H1 (cell line): Measurements from ENCODE around the gene IQGAP3. TPM values are rescaled to one million over a fixed set of nuclear protein-coding genes. Genes with fewer than 3 reads are reported as not detected.

Experiments
- CTCF ChIA-PET: fragments of 300-600 bp; sonication (Branson Sonifier 250); formaldehyde crosslinking; loops from one replicate; lab custom pipeline; 2021; ENCODE audit not compliant: partially characterized antibody; lab: Charles Lee
- POLR2A ChIA-PET: fragments of 300-600 bp; sonication (Branson Sonifier 250); formaldehyde crosslinking; loops from one replicate; lab custom pipeline; 2021; ENCODE audit warnings: inconsistent platforms; ENCODE audit not compliant: partially characterized antibody; lab: Charles Lee
- DNase-seq, 2 experiments: peaks; one replicate each; pipeline versions ENCODE4 v3.0.0 to v3.0.0-alpha.2; 2010 to 2022; ENCODE audit warnings: low spot score in 2 of 2, low read depth in 1 of 2, mixed read lengths in 1 of 2
- FAIRE-seq: peaks from 2 replicates; lab custom pipeline; 2011; peaks lifted over from hg19 to GRCh38; lab: Jason Lieb, UNC
- H2AFZ ChIP-seq: 2 replicates; pipeline ENCODE4 v1.8.1; 2012; ENCODE audit warnings: low read length, inconsistent platforms
- H2AK5ac ChIP-seq: 2 replicates; pipeline ENCODE4 v1.6.1; 2013; ENCODE audit warnings: low read depth, low read length
- H2BK120ac ChIP-seq: replicated peaks from 2 replicates; pipeline ENCODE3; 2013; ENCODE audit warnings: low read depth, low read length, inconsistent platforms
- H2BK12ac ChIP-seq: 2 replicates; pipeline ENCODE4 v1.6.1; 2013; ENCODE audit warnings: low read depth, low read length
- H2BK15ac ChIP-seq: 2 replicates; pipeline ENCODE4 v1.6.1; 2013; ENCODE audit warnings: low read length
- H2BK20ac ChIP-seq: 2 replicates; pipeline ENCODE4 v1.6.1; 2013; ENCODE audit warnings: low read length
- H2BK5ac ChIP-seq: 2 replicates; pipeline ENCODE4 v1.6.1; 2013; ENCODE audit warnings: low read depth, low read length
- H3K14ac ChIP-seq: 2 replicates; pipeline ENCODE4 v1.6.1; 2013; ENCODE audit warnings: inconsistent platforms; ENCODE audit not compliant: insufficient read length
- H3K18ac ChIP-seq: 2 replicates; pipeline ENCODE4 v1.6.1; 2013; ENCODE audit warnings: low read length; ENCODE audit errors: extremely low read depth
- H3K23ac ChIP-seq: 2 replicates; pipeline ENCODE4 v1.6.1; 2013; ENCODE audit warnings: inconsistent platforms; ENCODE audit not compliant: insufficient read length
- H3K23me2 ChIP-seq: 2 replicates; pipeline ENCODE4 v1.6.1; 2013; ENCODE audit warnings: low read depth, low read length
- H3K27ac ChIP-seq: 2 replicates; pipeline ENCODE4 v1.6.1; 2011; ENCODE audit warnings: low read depth, low read length, inconsistent platforms
- H3K27me3 ChIP-seq, 4 experiments: replicated peaks in 1 of 4; 1 replicate in 1 of 4; 2 replicates in 3 of 4; pipeline versions ENCODE4 v1.6.1 to v1.8.1; 2011 to 2013; ENCODE audit warnings: low read length in 3 of 4, mild to moderate bottlenecking in 3 of 4, inconsistent platforms in 2 of 4, mixed read lengths in 2 of 4, moderate library complexity in 1 of 4; ENCODE audit not compliant: control insufficient read depth in 3 of 4, insufficient read depth in 3 of 4; ENCODE audit errors: extremely low read depth in 1 of 4
- H3K36me3 ChIP-seq, 4 experiments: 2 replicates each; pipeline versions ENCODE4 v1.6.1 to v1.8.1; 2011 to 2013; ENCODE audit warnings: mild to moderate bottlenecking in 4 of 4, low read length in 3 of 4, moderate library complexity in 2 of 4, control low read depth in 1 of 4, inconsistent platforms in 1 of 4; ENCODE audit not compliant: insufficient read depth in 4 of 4, control insufficient read depth in 2 of 4
- H3K4ac ChIP-seq: replicated peaks from 2 replicates; pipeline ENCODE3; 2013; ENCODE audit warnings: low read length, low read depth, mixed read lengths, inconsistent platforms; ENCODE audit not compliant: insufficient read length
- H3K4me1 ChIP-seq, 4 experiments: replicated peaks in 1 of 4; 1 replicate in 1 of 4; 2 replicates in 3 of 4; pipeline versions ENCODE4 v1.6.1 to v1.8.1; 2011 to 2013; ENCODE audit warnings: low read length in 3 of 4, inconsistent platforms in 2 of 4, mixed read lengths in 1 of 4; ENCODE audit not compliant: insufficient read depth in 4 of 4, control insufficient read depth in 3 of 4
- H3K4me2 ChIP-seq, 2 experiments: 2 replicates each; pipeline versions ENCODE4 v1.6.1 to v1.8.1; 2011 to 2013; ENCODE audit warnings: low read depth in 2 of 2, low read length in 2 of 2, control low read depth in 1 of 2, inconsistent platforms in 1 of 2, mild to moderate bottlenecking in 1 of 2; ENCODE audit not compliant: insufficient read depth in 1 of 2
- H3K4me3 ChIP-seq, 4 experiments: fragments of 200-600, 300-600 bp in 1 of 4; sonication (generic), shearing (Covaris generic), sonication (Bioruptor Twin) in 1 of 4; 2 replicates each; pipeline versions ENCODE4 v1.5.1 to v1.8.1; 2011 to 2016; ENCODE audit warnings: low read length in 4 of 4, low read depth in 3 of 4, control low read depth in 2 of 4, inconsistent platforms in 2 of 4, mild to moderate bottlenecking in 2 of 4, mixed read lengths in 1 of 4, moderate library complexity in 1 of 4; ENCODE audit not compliant: insufficient read depth in 2 of 4; ENCODE audit errors: extremely low read depth in 1 of 4
- H3K56ac ChIP-seq: replicated peaks from 2 replicates; pipeline ENCODE3; 2013; ENCODE audit warnings: low read depth, mild to moderate bottlenecking, mixed read lengths, low read length, inconsistent platforms; ENCODE audit not compliant: insufficient read length
- H3K79me1 ChIP-seq: 2 replicates; pipeline ENCODE4 v1.6.1; 2013; ENCODE audit warnings: low read depth, low read length, control low read depth
- H3K79me2 ChIP-seq, 2 experiments: 2 replicates each; pipeline versions ENCODE4 v1.6.1 to v1.8.1; 2012 to 2013; ENCODE audit warnings: low read length in 2 of 2, mild to moderate bottlenecking in 2 of 2, inconsistent platforms in 1 of 2; ENCODE audit not compliant: insufficient read depth in 2 of 2, control insufficient read depth in 1 of 2
- H3K9ac ChIP-seq, 4 experiments: replicated peaks in 1 of 4; 1 replicate in 1 of 4; 2 replicates in 3 of 4; pipeline versions ENCODE4 v1.6.1 to v1.8.1; 2011 to 2013; ENCODE audit warnings: low read depth in 3 of 4, low read length in 3 of 4, control low read depth in 2 of 4, mild to moderate bottlenecking in 2 of 4, moderate library complexity in 2 of 4, inconsistent platforms in 1 of 4; ENCODE audit errors: extremely low read depth in 1 of 4
- H3K9me3 ChIP-seq, 2 experiments: 2 replicates each; pipeline versions ENCODE4 v1.6.1 to v1.8.1; 2012 to 2013; ENCODE audit warnings: mild to moderate bottlenecking in 2 of 2, moderate library complexity in 2 of 2, control low read depth in 1 of 2, inconsistent platforms in 1 of 2, low read depth in 1 of 2, low read length in 1 of 2, mixed read lengths in 1 of 2; ENCODE audit not compliant: insufficient read depth in 2 of 2
- H4K20me1 ChIP-seq, 2 experiments: replicated peaks in 1 of 2; 2 replicates each; pipeline versions ENCODE3 to v1.8.1; 2011 to 2013; ENCODE audit warnings: inconsistent platforms in 2 of 2, low read length in 2 of 2, mild to moderate bottlenecking in 1 of 2; ENCODE audit not compliant: insufficient read depth in 2 of 2, control insufficient read depth in 1 of 2
- H4K5ac ChIP-seq: 2 replicates; pipeline ENCODE4 v1.6.1; 2013; ENCODE audit warnings: low read length, low read depth, mixed read lengths, inconsistent platforms; ENCODE audit not compliant: insufficient read length
- H4K8ac ChIP-seq: 2 replicates; pipeline ENCODE4 v1.8.0; 2013; ENCODE audit warnings: mild to moderate bottlenecking, moderate library complexity, low read length, inconsistent platforms; ENCODE audit not compliant: insufficient read depth; ENCODE audit errors: extremely low read depth
- H4K91ac ChIP-seq: replicated peaks from 2 replicates; pipeline ENCODE3; 2013; ENCODE audit warnings: low read length, mixed read lengths, inconsistent platforms; ENCODE audit not compliant: insufficient read length
- TAF1 ChIP-seq: IDR thresholded peaks from 2 replicates; pipeline ENCODE4 v1.6.1; 2011; ENCODE audit warnings: mild to moderate bottlenecking, low read depth, low read length
- WGBS, 2 experiments: shearing (Covaris generic) in 1 of 2; methylation state at CpG; one replicate each; pipeline versions ENCODE4 v1.1.6 to v1.1.7; 2013 to 2015; ENCODE audit warnings: low lambda C conversion rate in 2 of 2, mixed read lengths in 2 of 2, inconsistent platforms in 1 of 2, low coverage in 1 of 2, missing lambda C conversion rate in 1 of 2; ENCODE audit not compliant: insufficient replicate concordance in 2 of 2, insufficient coverage in 1 of 2, insufficient read length in 1 of 2; ENCODE audit errors: extremely low coverage in 1 of 2, missing lambda C conversion rate in 1 of 2; 5-methylcytosine and 5-hydroxymethylcytosine counted together
- polyA plus RNA-seq, 7 experiments: library from polyadenylated mRNA; depleted of rRNA in 3 of 7; stranded (reverse) in 5 of 7; unstranded in 2 of 7; fragments of >200 nt in 5 of 7; fragments of 200-250 nt in 2 of 7; gene quantifications; 1 replicate in 5 of 7; 2 replicates in 1 of 7; 4 replicates in 1 of 7; pipeline versions ENCODE4 v1.2.1 to v1.2.3, GENCODE V29; 2011 to 2013; ENCODE audit warnings: missing spikeins in 2 of 7, mixed read lengths in 2 of 7
- total RNA-seq: library from RNA; stranded (reverse); fragmentation: NEBNext Ultra II Directional; extraction: Animal tissue kit (Norgen Biotek cat#: 25700); gene quantifications from 2 replicates; pipeline ENCODE4 v1.2.1, GENCODE V29; 2021

Gene IQGAP3
- total and polyA plus RNA-seq, 2 of the 8 experiments (the other 6 are each of a cell fraction or from before 2014, with no cell fraction given) = 14.6 to 22.3 TPM

GRCh38 chr1:156577550-156577949 lies 5.2 kb upstream of the IQGAP3 start:
- Histone ChIP-seq H3K9me3 (no peaks in the 10 kb centered on the region), H4K91ac (no peak overlapping the region), H2BK5ac (no peak overlapping the region), H3K4me2 (no peak overlapping the region), H2AFZ (no peak overlapping the region), H3K14ac (no peak overlapping the region), H3K27ac (no peak overlapping the region), H4K8ac (no peak overlapping the region), H3K56ac (no peak overlapping the region), H3K18ac (no peak overlapping the region), H3K9ac (no peak overlapping the region), H4K5ac (no peak overlapping the region), H2AK5ac (no peak overlapping the region), H3K23me2 (no peaks in the 10 kb centered on the region; the same call in 1 of the 2 replicates), H3K79me2 (no peaks in the 10 kb centered on the region), H3K23ac (no peak overlapping the region), H2BK120ac (no peak overlapping the region), H3K79me1 (no peaks in the 10 kb centered on the region), H3K27me3 (no peaks in the 10 kb centered on the region), H2BK12ac (no peak overlapping the region), H2BK15ac (no peak overlapping the region), H3K4me1 (no peaks in the 10 kb centered on the region; a peak in 1 of 7 replicates), H3K4ac (no peak overlapping the region), H2BK20ac (no peak overlapping the region), H4K20me1 (no peaks in the 10 kb centered on the region), H3K4me3 (no peak overlapping the region), H3K36me3 (no peaks in the 10 kb centered on the region)
- FAIRE-seq = no peak
- CTCF ChIA-PET = interaction anchor here (0.8 to 1.1 kb wide), 4 partner anchors 14 to 192 kb away, joined by 3 to 5 read pairs (median 3); no protein-coding TSS in a partner anchor
- no peak for DNase-seq
- POLR2A ChIA-PET = interaction anchor here (1.2 to 2.7 kb wide), 2 partner anchors 15 to 120 kb away, joined by 3 to 16 read pairs; partner anchors contain the start of gene NAXE
- TF ChIP-seq TAF1 = no peak
- 95% methylated on average over 3 of the region's 3 CpGs; no CpG with 5 or more reads in 1 of the 2 experiments for WGBS, 2 experiments
